Central memory CD8-positive, alpha-beta T cell (primary cell): ENCODE results near the gene COL12A1.
A peak's percentile ranks its signal among the peaks of the same experiment; 100 is the strongest.

ENCODE experiments used
- ATAC-seq: fragments of 150-1000 bp; cut with Tn5 transposase; replicated peaks from 2 replicates; pipeline ENCODE4 v1.10.0; 2022; ENCODE audit warnings: mild to moderate bottlenecking, moderate FRiP score, moderate number of reproducible peaks; ENCODE audit not compliant: poor library complexity, severe bottlenecking; ENCODE audit errors: extremely low read depth
- DNase-seq, 2 donors: peaks; one replicate each; pipeline ENCODE4 v3.0.0; 2021; ENCODE audit warnings: low spot score in 2 of 2
- H3K27ac Mint-ChIP-seq: one replicate; pipeline ENCODE4 v1.8.0; 2022; ENCODE audit warnings: low read depth, mild to moderate bottlenecking, moderate library complexity, mixed read lengths
- H3K27me3 Mint-ChIP-seq: one replicate; pipeline ENCODE4 v1.8.0; 2022; ENCODE audit warnings: mixed read lengths
- H3K36me3 Mint-ChIP-seq: one replicate; pipeline ENCODE4 v1.8.0; 2022; ENCODE audit warnings: mild to moderate bottlenecking, moderate library complexity, mixed read lengths; ENCODE audit not compliant: insufficient read depth
- H3K4me1 Mint-ChIP-seq: one replicate; pipeline ENCODE4 v1.8.0; 2022; ENCODE audit warnings: mixed read lengths
- H3K4me3 Mint-ChIP-seq: one replicate; pipeline ENCODE4 v1.8.0; 2022; ENCODE audit warnings: mild to moderate bottlenecking, moderate library complexity, mixed read lengths
- H3K9me3 Mint-ChIP-seq: one replicate; pipeline ENCODE4 v1.8.0; 2022; ENCODE audit warnings: mixed read lengths

Gene COL12A1

GRCh38 chr6:75224303-75224926 lies 18.6 kb upstream of the COL12A1 start:
- no peak overlapping the region for H3K27ac Mint-ChIP-seq
- H3K4me1 Mint-ChIP-seq: no peaks in the 10 kb centered on the region
- peaks cover 50% of the 10 kb centered on the region for H3K27me3 Mint-ChIP-seq
- H3K9me3 Mint-ChIP-seq: no peaks in the 10 kb centered on the region
- H3K36me3 Mint-ChIP-seq: peaks cover 1% of the 10 kb centered on the region
- H3K4me3 Mint-ChIP-seq: no peak overlapping the region
- DNase-seq (no peak), ATAC-seq (no peak)

GRCh38 chr6:75223428-75223827 lies 17.6 kb upstream of the COL12A1 start:
- no peak overlapping the region for H3K27ac Mint-ChIP-seq
- no peaks in the 10 kb centered on the region for H3K9me3 Mint-ChIP-seq
- H3K36me3 Mint-ChIP-seq: peaks cover 1% of the 10 kb centered on the region
- DNase-seq (no peak), ATAC-seq (no peak)
- H3K27me3 Mint-ChIP-seq: peaks cover 58% of the 10 kb centered on the region
- H3K4me1 Mint-ChIP-seq: no peaks in the 10 kb centered on the region
- H3K4me3 Mint-ChIP-seq: no peak overlapping the region

GRCh38 chr6:75222261-75222660 lies 16.4 kb upstream of the COL12A1 start:
- Mint-ChIP-seq H3K4me1 (no peaks in the 10 kb centered on the region), H3K36me3 (peaks cover 1% of the 10 kb centered on the region), H3K27me3 (peaks cover 63% of the 10 kb centered on the region), H3K9me3 (no peaks in the 10 kb centered on the region), H3K27ac (no peak overlapping the region), H3K4me3 (no peak overlapping the region)
- ATAC-seq: no peak
- DNase-seq: no peak

- no peak for DNase-seq
- no peak for ATAC-seq
- peaks cover 63% of the 10 kb centered on the region for H3K27me3 Mint-ChIP-seq
- H3K9me3 Mint-ChIP-seq: no peaks in the 10 kb centered on the region
- no peak overlapping the region for H3K27ac Mint-ChIP-seq
- H3K36me3 Mint-ChIP-seq: peaks cover 1% of the 10 kb centered on the region
- no peaks in the 10 kb centered on the region for H3K4me1 Mint-ChIP-seq
- H3K4me3 Mint-ChIP-seq: no peak overlapping the region
These were observed 15.3 kb upstream of the COL12A1 start for GRCh38 chr6:75221116-75221515.

GRCh38 chr6:75220357-75220756 lies 14.5 kb upstream of the COL12A1 start:
- Mint-ChIP-seq H3K27me3 (peaks cover 65% of the 10 kb centered on the region), H3K36me3 (peaks cover 1% of the 10 kb centered on the region), H3K9me3 (no peaks in the 10 kb centered on the region), H3K4me3 (no peak overlapping the region), H3K27ac (no peak overlapping the region), H3K4me1 (no peaks in the 10 kb centered on the region)
- DNase-seq: no peak
- no peak for ATAC-seq

GRCh38 chr6:75219263-75219662 lies 13.4 kb upstream of the COL12A1 start:
- Mint-ChIP-seq H3K4me3 (no peak overlapping the region), H3K4me1 (no peaks in the 10 kb centered on the region), H3K36me3 (no peaks in the 10 kb centered on the region), H3K9me3 (no peaks in the 10 kb centered on the region), H3K27me3 (peaks cover 59% of the 10 kb centered on the region), H3K27ac (no peak overlapping the region)
- ATAC-seq: no peak
- no peak for DNase-seq

GRCh38 chr6:75217193-75217592 lies 11.3 kb upstream of the COL12A1 start:
- no peak for ATAC-seq
- Mint-ChIP-seq H3K4me3 (no peak overlapping the region), H3K27ac (no peak overlapping the region), H3K4me1 (no peaks in the 10 kb centered on the region), H3K27me3 (peaks cover 46% of the 10 kb centered on the region), H3K36me3 (no peaks in the 10 kb centered on the region), H3K9me3 (no peaks in the 10 kb centered on the region)
- no peak for DNase-seq

GRCh38 chr6:75215291-75215690 lies 9.4 kb upstream of the COL12A1 start:
- ATAC-seq (no peak), DNase-seq (no peak)
- no peak overlapping the region for H3K27ac Mint-ChIP-seq
- H3K9me3 Mint-ChIP-seq: no peaks in the 10 kb centered on the region
- H3K4me1 Mint-ChIP-seq: peaks cover 5% of the 10 kb centered on the region
- no peak overlapping the region for H3K4me3 Mint-ChIP-seq
- H3K27me3 Mint-ChIP-seq: peaks cover 52% of the 10 kb centered on the region
- no peaks in the 10 kb centered on the region for H3K36me3 Mint-ChIP-seq

GRCh38 chr6:75213732-75214131 lies 7.9 kb upstream of the COL12A1 start:
- DNase-seq (no peak), ATAC-seq (no peak)
- Mint-ChIP-seq H3K4me1 (peaks cover 10% of the 10 kb centered on the region), H3K27ac (no peak overlapping the region), H3K9me3 (no peaks in the 10 kb centered on the region), H3K27me3 (peaks cover 52% of the 10 kb centered on the region), H3K36me3 (peaks cover 1% of the 10 kb centered on the region), H3K4me3 (no peak overlapping the region)

GRCh38 chr6:75213112-75213511 lies 7.3 kb upstream of the COL12A1 start:
- no peak overlapping the region for H3K27ac Mint-ChIP-seq

GRCh38 chr6:75211920-75212590 lies 6.2 kb upstream of the COL12A1 start:
- Mint-ChIP-seq H3K4me1 (peaks cover 27% of the 10 kb centered on the region), H3K36me3 (peaks cover 14% of the 10 kb centered on the region), H3K27me3 (peaks cover 62% of the 10 kb centered on the region), H3K4me3 (no peak overlapping the region), H3K27ac (no peak overlapping the region), H3K9me3 (no peaks in the 10 kb centered on the region)
- ATAC-seq (no peak), DNase-seq (no peak)

More at GRCh38 chr6:75213112-75213511, 7.3 kb upstream of the COL12A1 start:
- DNase-seq (no peak), ATAC-seq (no peak)
- Mint-ChIP-seq H3K4me1 (peaks cover 17% of the 10 kb centered on the region), H3K9me3 (no peaks in the 10 kb centered on the region), H3K36me3 (peaks cover 5% of the 10 kb centered on the region), H3K27me3 (peaks cover 52% of the 10 kb centered on the region), H3K4me3 (no peak overlapping the region)

- peaks cover 37% of the 10 kb centered on the region for H3K4me1 Mint-ChIP-seq
These were observed 5.3 kb upstream of the COL12A1 start for GRCh38 chr6:75210885-75211739.

More at GRCh38 chr6:75210885-75211739, 5.3 kb upstream of the COL12A1 start:
- ATAC-seq (no peak), DNase-seq (peak in 1 of 2 donors; percentile 33)
- H3K27ac Mint-ChIP-seq: no peak overlapping the region
- peaks cover 71% of the 10 kb centered on the region for H3K27me3 Mint-ChIP-seq
- no peaks in the 10 kb centered on the region for H3K9me3 Mint-ChIP-seq
- peaks cover 17% of the 10 kb centered on the region for H3K36me3 Mint-ChIP-seq
- no peak overlapping the region for H3K4me3 Mint-ChIP-seq
